K562 (cell line): ENCODE measurements around the gene SCARB2. TPM values are rescaled to one million over a fixed set of nuclear protein-coding genes. Genes with fewer than 3 reads are reported as not detected.

Source experiments
- ATF1 ChIP-seq, 2 experiments: fragments of 450-650 bp in 1 of 2; IDR thresholded peaks; 2 replicates each; pipeline ENCODE4 v1.6.1; 2016; ENCODE audit warnings: missing compliant biosample characterization in 1 of 2, missing genetic modification characterization in 1 of 2
- CC2D1A ChIP-seq: fragments of 450-650 bp; IDR thresholded peaks from 2 replicates; pipeline ENCODE4 v1.6.1; 2017; ENCODE audit warnings: mild to moderate bottlenecking
- EHMT2 ChIP-seq: fragments of 450-650 bp; IDR thresholded peaks from 2 replicates; pipeline ENCODE4 v1.6.1; 2018; ENCODE audit warnings: antibody characterized with exemption
- HDAC3 ChIP-seq: fragments of 450-650 bp; IDR thresholded peaks from 2 replicates; pipeline ENCODE4 v1.6.1; 2018; ENCODE audit warnings: borderline replicate concordance, mild to moderate bottlenecking, moderate library complexity; ENCODE audit not compliant: partially characterized antibody
- HMG20A ChIP-seq: fragments of 450-650 bp; formaldehyde crosslinking; conservative IDR thresholded peaks from 2 replicates; pipeline ENCODE4 v1.4.0; 2020; ENCODE audit warnings: mild to moderate bottlenecking, mixed read lengths
- HMGN3 ChIP-seq: IDR thresholded peaks from 2 replicates; pipeline ENCODE4 v1.6.1; 2011; ENCODE audit warnings: borderline replicate concordance, low read depth, mild to moderate bottlenecking, mixed read lengths, low read length; ENCODE audit not compliant: insufficient read length; ENCODE audit errors: extremely low read depth
- PTBP1 ChIP-seq: fragments of 200-400 bp; formaldehyde crosslinking; IDR thresholded peaks from 2 replicates; pipeline ENCODE4 v1.6.1; 2017; ENCODE audit warnings: low read depth, low read length
- SMARCC2 ChIP-seq: fragments of 450-650 bp; IDR thresholded peaks from 2 replicates; pipeline ENCODE4 v1.6.1; 2017; ENCODE audit warnings: antibody characterized with exemption, moderate library complexity, mild to moderate bottlenecking, low read depth
- U2AF2 ChIP-seq: fragments of 200-400 bp; formaldehyde crosslinking; optimal IDR thresholded peaks from 2 replicates; pipeline ENCODE3; 2017; ENCODE audit warnings: low read depth, mild to moderate bottlenecking, low read length
- ZEB2 ChIP-seq: fragments of 450-650 bp; IDR thresholded peaks from 2 replicates; pipeline ENCODE4 v1.6.1; 2016
- ZNF184 ChIP-seq: sonication (generic); formaldehyde crosslinking; IDR thresholded peaks from 2 replicates; pipeline ENCODE4 v1.5.0; 2020; ENCODE audit warnings: missing genetic modification reagents
- ZNF212 ChIP-seq: fragments of 450-650 bp; formaldehyde crosslinking; IDR thresholded peaks from 2 replicates; pipeline ENCODE4 v1.4.0; 2020; ENCODE audit warnings: mild to moderate bottlenecking
- ZNF232 ChIP-seq: sonication (generic); formaldehyde crosslinking; IDR thresholded peaks from 2 replicates; pipeline ENCODE4 v1.8.0; 2022; ENCODE audit warnings: mild to moderate bottlenecking, missing genetic modification reagents
- polyA plus RNA-seq, 8 experiments: library from polyadenylated mRNA; depleted of rRNA in 4 of 8; stranded (reverse) in 5 of 8; unstranded in 3 of 8; fragments of >200 nt; fragmentation: Nextera tagmentation in 2 of 8; fragmentation: Illumina TruSeq in 1 of 8; extraction: Ambion mirVana in 2 of 8; extraction: Trizol in 1 of 8; gene quantifications; 2 replicates each; pipeline versions ENCODE4 v1.2.1 to v1.2.3, GENCODE V29; 2011 to 2014; ENCODE audit warnings: inconsistent platforms in 1 of 8, missing spikeins in 1 of 8
- total RNA-seq, 7 experiments: library from RNA; depleted of rRNA in 6 of 7; stranded (reverse); fragments of >200 nt in 6 of 7; fragmentation: Illumina TruSeq in 2 of 7; extraction: Trizol in 2 of 7; gene quantifications; 2 replicates each; pipeline versions ENCODE4 v1.2.1 to v1.2.3, GENCODE V29; 2011 to 2021; ENCODE audit warnings: low replicate concordance in 1 of 7
- TF ChIP-seq, protein P1 (sequence below): fragments of 450-650 bp; IDR thresholded peaks from 2 replicates; pipeline ENCODE4 v1.6.1; 2016; ENCODE audit warnings: mild to moderate bottlenecking, moderate library complexity
- TF ChIP-seq, protein P2 (sequence below), 3 experiments: fragments of 200-800 bp in 1 of 3; fragments of 250-450 bp in 1 of 3; fragments of 450-650 bp in 1 of 3; sonication (Bioruptor Pico) in 1 of 3; sonication (Bioruptor generic) in 1 of 3; formaldehyde crosslinking in 1 of 3; IDR thresholded peaks; 2 replicates each; pipeline versions ENCODE4 v1.6.1 to v1.8.0; 2016 to 2022; ENCODE audit warnings: mild to moderate bottlenecking in 2 of 3, missing genetic modification characterization in 2 of 3, missing compliant biosample characterization in 1 of 3, moderate library complexity in 1 of 3

Gene SCARB2
- total and polyA plus RNA-seq, 9 of the 15 experiments (the other 6 are each of a cell fraction or from before 2014, with no cell fraction given) = 6.1 to 25.8 (median 17.8) TPM

DNA sequence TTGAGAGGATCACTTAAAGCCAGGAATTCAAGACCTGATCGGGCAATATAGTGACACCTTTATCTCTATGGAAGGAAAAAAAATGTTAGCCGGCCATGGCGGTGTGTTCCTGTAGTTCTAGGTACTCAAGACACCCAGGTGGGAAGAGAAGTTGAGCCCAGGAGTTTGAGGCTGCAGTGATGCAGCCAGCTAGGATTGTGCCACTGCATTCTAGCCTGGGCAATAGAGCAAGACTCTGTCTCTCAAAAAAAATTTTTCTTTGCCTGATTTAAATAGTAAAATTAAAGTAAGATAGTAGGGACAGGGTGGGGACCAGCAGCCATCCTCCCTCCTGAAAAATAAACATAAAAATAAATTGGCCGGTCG lies 21.0 kb upstream of the SCARB2 start (continued):
- TF ChIP-seq, protein P1, sequence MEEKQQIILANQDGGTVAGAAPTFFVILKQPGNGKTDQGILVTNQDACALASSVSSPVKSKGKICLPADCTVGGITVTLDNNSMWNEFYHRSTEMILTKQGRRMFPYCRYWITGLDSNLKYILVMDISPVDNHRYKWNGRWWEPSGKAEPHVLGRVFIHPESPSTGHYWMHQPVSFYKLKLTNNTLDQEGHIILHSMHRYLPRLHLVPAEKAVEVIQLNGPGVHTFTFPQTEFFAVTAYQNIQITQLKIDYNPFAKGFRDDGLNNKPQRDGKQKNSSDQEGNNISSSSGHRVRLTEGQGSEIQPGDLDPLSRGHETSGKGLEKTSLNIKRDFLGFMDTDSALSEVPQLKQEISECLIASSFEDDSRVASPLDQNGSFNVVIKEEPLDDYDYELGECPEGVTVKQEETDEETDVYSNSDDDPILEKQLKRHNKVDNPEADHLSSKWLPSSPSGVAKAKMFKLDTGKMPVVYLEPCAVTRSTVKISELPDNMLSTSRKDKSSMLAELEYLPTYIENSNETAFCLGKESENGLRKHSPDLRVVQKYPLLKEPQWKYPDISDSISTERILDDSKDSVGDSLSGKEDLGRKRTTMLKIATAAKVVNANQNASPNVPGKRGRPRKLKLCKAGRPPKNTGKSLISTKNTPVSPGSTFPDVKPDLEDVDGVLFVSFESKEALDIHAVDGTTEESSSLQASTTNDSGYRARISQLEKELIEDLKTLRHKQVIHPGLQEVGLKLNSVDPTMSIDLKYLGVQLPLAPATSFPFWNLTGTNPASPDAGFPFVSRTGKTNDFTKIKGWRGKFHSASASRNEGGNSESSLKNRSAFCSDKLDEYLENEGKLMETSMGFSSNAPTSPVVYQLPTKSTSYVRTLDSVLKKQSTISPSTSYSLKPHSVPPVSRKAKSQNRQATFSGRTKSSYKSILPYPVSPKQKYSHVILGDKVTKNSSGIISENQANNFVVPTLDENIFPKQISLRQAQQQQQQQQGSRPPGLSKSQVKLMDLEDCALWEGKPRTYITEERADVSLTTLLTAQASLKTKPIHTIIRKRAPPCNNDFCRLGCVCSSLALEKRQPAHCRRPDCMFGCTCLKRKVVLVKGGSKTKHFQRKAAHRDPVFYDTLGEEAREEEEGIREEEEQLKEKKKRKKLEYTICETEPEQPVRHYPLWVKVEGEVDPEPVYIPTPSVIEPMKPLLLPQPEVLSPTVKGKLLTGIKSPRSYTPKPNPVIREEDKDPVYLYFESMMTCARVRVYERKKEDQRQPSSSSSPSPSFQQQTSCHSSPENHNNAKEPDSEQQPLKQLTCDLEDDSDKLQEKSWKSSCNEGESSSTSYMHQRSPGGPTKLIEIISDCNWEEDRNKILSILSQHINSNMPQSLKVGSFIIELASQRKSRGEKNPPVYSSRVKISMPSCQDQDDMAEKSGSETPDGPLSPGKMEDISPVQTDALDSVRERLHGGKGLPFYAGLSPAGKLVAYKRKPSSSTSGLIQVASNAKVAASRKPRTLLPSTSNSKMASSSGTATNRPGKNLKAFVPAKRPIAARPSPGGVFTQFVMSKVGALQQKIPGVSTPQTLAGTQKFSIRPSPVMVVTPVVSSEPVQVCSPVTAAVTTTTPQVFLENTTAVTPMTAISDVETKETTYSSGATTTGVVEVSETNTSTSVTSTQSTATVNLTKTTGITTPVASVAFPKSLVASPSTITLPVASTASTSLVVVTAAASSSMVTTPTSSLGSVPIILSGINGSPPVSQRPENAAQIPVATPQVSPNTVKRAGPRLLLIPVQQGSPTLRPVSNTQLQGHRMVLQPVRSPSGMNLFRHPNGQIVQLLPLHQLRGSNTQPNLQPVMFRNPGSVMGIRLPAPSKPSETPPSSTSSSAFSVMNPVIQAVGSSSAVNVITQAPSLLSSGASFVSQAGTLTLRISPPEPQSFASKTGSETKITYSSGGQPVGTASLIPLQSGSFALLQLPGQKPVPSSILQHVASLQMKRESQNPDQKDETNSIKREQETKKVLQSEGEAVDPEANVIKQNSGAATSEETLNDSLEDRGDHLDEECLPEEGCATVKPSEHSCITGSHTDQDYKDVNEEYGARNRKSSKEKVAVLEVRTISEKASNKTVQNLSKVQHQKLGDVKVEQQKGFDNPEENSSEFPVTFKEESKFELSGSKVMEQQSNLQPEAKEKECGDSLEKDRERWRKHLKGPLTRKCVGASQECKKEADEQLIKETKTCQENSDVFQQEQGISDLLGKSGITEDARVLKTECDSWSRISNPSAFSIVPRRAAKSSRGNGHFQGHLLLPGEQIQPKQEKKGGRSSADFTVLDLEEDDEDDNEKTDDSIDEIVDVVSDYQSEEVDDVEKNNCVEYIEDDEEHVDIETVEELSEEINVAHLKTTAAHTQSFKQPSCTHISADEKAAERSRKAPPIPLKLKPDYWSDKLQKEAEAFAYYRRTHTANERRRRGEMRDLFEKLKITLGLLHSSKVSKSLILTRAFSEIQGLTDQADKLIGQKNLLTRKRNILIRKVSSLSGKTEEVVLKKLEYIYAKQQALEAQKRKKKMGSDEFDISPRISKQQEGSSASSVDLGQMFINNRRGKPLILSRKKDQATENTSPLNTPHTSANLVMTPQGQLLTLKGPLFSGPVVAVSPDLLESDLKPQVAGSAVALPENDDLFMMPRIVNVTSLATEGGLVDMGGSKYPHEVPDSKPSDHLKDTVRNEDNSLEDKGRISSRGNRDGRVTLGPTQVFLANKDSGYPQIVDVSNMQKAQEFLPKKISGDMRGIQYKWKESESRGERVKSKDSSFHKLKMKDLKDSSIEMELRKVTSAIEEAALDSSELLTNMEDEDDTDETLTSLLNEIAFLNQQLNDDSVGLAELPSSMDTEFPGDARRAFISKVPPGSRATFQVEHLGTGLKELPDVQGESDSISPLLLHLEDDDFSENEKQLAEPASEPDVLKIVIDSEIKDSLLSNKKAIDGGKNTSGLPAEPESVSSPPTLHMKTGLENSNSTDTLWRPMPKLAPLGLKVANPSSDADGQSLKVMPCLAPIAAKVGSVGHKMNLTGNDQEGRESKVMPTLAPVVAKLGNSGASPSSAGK = no peak
- TF ChIP-seq ZNF184 = no peak
- TF ChIP-seq HMG20A (CRISPR knock-in tag) = no peak
- TF ChIP-seq CC2D1A = 0 out of 2 replicates have a peak, but pooled peaks have one; percentile 2
- TF ChIP-seq, protein P2, sequence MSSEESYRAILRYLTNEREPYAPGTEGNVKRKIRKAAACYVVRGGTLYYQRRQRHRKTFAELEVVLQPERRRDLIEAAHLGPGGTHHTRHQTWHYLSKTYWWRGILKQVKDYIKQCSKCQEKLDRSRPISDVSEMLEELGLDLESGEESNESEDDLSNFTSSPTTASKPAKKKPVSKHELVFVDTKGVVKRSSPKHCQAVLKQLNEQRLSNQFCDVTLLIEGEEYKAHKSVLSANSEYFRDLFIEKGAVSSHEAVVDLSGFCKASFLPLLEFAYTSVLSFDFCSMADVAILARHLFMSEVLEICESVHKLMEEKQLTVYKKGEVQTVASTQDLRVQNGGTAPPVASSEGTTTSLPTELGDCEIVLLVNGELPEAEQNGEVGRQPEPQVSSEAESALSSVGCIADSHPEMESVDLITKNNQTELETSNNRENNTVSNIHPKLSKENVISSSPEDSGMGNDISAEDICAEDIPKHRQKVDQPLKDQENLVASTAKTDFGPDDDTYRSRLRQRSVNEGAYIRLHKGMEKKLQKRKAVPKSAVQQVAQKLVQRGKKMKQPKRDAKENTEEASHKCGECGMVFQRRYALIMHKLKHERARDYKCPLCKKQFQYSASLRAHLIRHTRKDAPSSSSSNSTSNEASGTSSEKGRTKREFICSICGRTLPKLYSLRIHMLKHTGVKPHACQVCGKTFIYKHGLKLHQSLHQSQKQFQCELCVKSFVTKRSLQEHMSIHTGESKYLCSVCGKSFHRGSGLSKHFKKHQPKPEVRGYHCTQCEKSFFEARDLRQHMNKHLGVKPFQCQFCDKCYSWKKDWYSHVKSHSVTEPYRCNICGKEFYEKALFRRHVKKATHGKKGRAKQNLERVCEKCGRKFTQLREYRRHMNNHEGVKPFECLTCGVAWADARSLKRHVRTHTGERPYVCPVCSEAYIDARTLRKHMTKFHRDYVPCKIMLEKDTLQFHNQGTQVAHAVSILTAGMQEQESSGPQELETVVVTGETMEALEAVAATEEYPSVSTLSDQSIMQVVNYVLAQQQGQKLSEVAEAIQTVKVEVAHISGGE (CRISPR knock-in tag; IDR thresholded peaks at IDR 0.05) = no peak
- no peak for TF ChIP-seq HDAC3
- TF ChIP-seq ATF1 (CRISPR knock-in tag; IDR thresholded peaks at IDR 0.05) = no peak
- TF ChIP-seq ATF1 (tag; IDR thresholded peaks at IDR 0.05) = no peak
- TF ChIP-seq ZNF212 (CRISPR knock-in tag) = no peak
- TF ChIP-seq HMGN3 = no peak
- no peak for TF ChIP-seq SMARCC2
- TF ChIP-seq ZNF232 = no peak
- TF ChIP-seq PTBP1 = no peak
- TF ChIP-seq EHMT2 = peak; percentile 10; the same call in 1 of the 2 replicates
- TF ChIP-seq U2AF2 = no peak
- TF ChIP-seq ZEB2 = peak; percentile 32; the same call in 1 of the 2 replicates
